A204.1 (cell line): Measurements from ENCODE around the gene KCNK18.

ENCODE experiments used
- FAIRE-seq: peaks from 2 replicates; lab custom pipeline; 2012; peaks lifted over from hg19 to GRCh38; lab: Jason Lieb, UNC

The KCNK18 gene

DNA sequence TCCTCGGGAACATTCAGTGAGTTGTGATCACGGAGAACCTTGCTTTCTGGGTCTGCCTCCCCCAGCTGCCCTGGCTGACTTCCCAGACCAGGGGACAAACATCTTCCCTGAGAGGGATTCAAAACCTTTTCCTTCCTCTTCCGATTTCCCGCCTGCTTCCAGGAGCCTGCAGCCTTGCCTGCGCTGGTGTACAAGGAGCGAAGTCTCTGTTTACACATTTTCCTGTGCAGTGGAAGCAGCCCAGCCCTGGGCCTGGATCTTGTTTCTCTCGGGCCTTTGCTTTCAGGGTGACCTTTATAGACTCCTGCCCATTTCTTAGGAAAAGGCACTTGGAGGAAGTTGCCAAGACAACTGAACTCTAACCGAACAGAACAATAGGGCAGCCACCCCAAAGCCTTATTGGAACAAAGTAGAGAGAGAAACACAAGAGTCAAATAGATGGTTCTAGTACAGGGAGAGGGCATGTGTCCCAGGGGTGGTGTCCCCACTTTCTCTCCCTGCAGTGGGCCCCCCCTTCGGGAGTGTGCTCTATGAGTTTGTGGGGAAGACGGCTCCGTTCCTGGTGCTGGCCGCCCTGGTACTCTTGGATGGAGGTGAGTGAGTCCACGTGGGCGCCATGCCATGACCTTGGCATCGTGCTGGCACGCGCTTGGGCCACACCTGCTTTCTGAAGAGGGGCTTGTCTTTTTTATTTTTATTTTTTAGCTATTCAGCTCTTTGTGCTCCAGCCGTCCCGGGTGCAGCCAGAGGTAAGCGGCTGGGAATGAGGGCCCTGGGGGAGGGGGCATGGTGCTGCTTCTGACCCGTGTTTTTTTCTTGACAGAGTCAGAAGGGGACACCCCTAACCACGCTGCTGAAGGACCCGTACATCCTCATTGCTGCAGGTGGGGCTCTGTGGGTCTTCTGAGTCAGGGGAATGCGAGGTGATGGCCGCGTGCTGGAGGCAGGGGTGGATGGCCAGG is 57.8 kb downstream of the KCNK18 start:
- FAIRE-seq: no peak

GRCh38 chr10:117255835-117256460 is 58.7 kb downstream of the KCNK18 start:
- no peak for FAIRE-seq

DNA sequence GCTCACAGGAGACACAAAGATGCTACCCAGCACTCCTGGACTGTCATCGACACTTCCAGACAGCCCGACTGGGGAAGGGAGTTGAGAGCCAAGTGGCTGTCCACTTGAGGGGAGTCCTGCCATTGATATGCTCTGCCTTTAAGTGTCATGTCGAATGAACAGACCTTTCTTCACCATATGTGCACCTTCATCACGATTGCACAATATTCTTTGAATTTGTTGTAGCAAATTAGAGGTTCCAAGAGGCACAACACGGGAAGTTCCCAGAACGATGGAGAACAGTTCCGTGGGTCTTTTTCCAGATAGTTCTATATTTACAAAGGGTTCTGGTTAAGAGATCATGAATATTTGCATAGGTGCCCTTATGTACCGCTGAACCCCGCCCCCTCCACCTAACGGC is 59.6 kb downstream of the KCNK18 start:
- no peak for FAIRE-seq

- no peak for FAIRE-seq
Measured at GRCh38 chr10:117257721-117258120, 60.4 kb downstream of the KCNK18 start.

DNA sequence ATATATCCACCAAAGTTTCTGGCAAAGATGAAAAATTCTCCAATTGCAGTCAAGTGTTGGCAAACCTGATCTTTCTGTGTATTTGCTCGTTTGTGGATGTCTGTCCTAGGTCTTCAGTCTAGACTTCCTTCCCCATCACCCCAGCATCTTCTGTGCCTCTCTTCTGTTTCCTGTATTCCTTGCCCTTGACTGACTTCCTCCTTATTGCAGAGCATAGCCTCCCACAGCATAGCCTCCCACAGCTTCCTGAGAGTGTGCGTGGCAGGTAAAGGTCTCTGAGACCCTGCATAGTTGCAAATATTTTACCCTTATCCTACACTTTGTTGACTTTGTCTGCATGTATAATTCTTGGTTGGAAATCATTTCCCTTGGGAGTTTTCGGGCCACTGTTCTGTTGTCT is 62.0 kb downstream of the KCNK18 start:
- FAIRE-seq: no peak
